Measurements from ENCODE around the gene PCID2. TPM values are rescaled to one million over a fixed set of nuclear protein-coding genes. Genes with fewer than 3 reads are reported as not detected.

The PCID2 gene
- total and polyA plus RNA-seq, 2 of the 13 experiments (the other 11 are each of a cell fraction or from before 2014, with no cell fraction given), result 65.0 to 111 TPM

GRCh38 chr13:113146750-113147149 is 61.7 kb downstream of the PCID2 start (continued):
- TF ChIP-seq HNF1B (CRISPR knock-in tag; IDR thresholded peaks at IDR 0.05), result no peak
- no peak for TF ChIP-seq ZNF281 (CRISPR knock-in tag; IDR thresholded peaks at IDR 0.05; ENCODE audit: borderline replicate concordance)

- in situ Hi-C loops (cut with HindIII; ENCODE audit: extremely low pct_ligation_motif_present, low pct_unique_long_range_greater_than_20kb), result no loop called here
- POLR2A ChIA-PET, result interaction anchor here (0.9 kb wide), 1 partner anchor 23 kb away, joined by 6 read pairs; the partner anchor contains the start of gene F10
- no peak for ATAC-seq
Measured at GRCh38 chr13:113145911-113146598, 62.4 kb downstream of the PCID2 start.

More at GRCh38 chr13:113145911-113146598, 62.4 kb downstream of the PCID2 start:
- DNase-seq (ENCODE audit: low spot score) (no peak), FAIRE-seq (no peak)
- WGBS (ENCODE audit: low lambda C conversion rate), result 96% methylated on average over 12 of the region's 15 CpGs
- Histone ChIP-seq H3K4me2 (ENCODE audit: low read depth, low read length) (no peak overlapping the region), H2AFZ (ENCODE audit: low read length) (no peak overlapping the region), H3K9me3 (ENCODE audit: low read length) (no peaks in the 10 kb centered on the region), H3K27ac (ENCODE audit: extremely low read length, insufficient read depth, low read length) (no peak overlapping the region), H3K27me3 (ENCODE audit: control insufficient read depth in 1 of 2, insufficient read depth in 2 of 2, low read length in 2 of 2) (no peaks in the 10 kb centered on the region), H3K79me2 (ENCODE audit: insufficient read depth, low read length) (peaks cover 10% of the 10 kb centered on the region), H3K9ac (ENCODE audit: insufficient read depth, low read depth, low read length) (no peak overlapping the region), H3K36me3 (replicated peaks in 1 of 2; ENCODE audit: control insufficient read depth in 1 of 2, insufficient read depth in 2 of 2, low read length in 2 of 2) (peaks cover 16 to 45% of the 10 kb centered on the region in 2 experiments), H3K4me1 (ENCODE audit: insufficient read depth, low read length) (peaks cover 31% of the 10 kb centered on the region), H3K4me3 (replicated peaks in 1 of 3; ENCODE audit: insufficient read depth in 1 of 3, low read depth in 2 of 3, low read length in 3 of 3) (no peak overlapping the region), H4K20me1 (ENCODE audit: insufficient read depth, low read length) (no peaks in the 10 kb centered on the region)
- CTCF ChIA-PET (ENCODE audit: low intra/inter-chr PET ratio, low total read pairs), result no interaction called here
- no TSS peak for BruUV-seq (replicated peaks)
- TF ChIP-seq THAP11 (CRISPR knock-in tag; IDR thresholded peaks at IDR 0.05), result no peak
- TF ChIP-seq MAFK (conservative IDR thresholded peaks at IDR 0.05 in 1 of 2, IDR thresholded peaks at IDR 0.05 in 1 of 2; ENCODE audit: low read length in 2 of 2), result 0 out of 4 replicates have a peak, but pooled peaks of 1 of the 2 experiments have one; percentile 25
- intact Hi-C loops (cut with micrococcal nuclease; ENCODE audit: unreplicated experiment), result loop anchor here (5.0 kb wide), 1 partner anchor 454 kb away; the partner anchor contains the start of gene ATP11A

All from HepG2 (cell line).